ENCODE results near the gene CYP4F2. TPM values are rescaled to one million over a fixed set of nuclear protein-coding genes. Genes with fewer than 3 reads are reported as not detected.
"Not testable (repeated sequence)": the region's sequence is repeated elsewhere in the genome, so short reads cannot be mapped to it uniquely, and the experiment has no call there.

Gene CYP4F2
- total and polyA plus RNA-seq, 2 experiments from 2014 or later, result not detected

- Histone ChIP-seq H3K9ac (no peak overlapping the region), H4K20me1 (ENCODE audit: insufficient read depth) (no peaks in the 10 kb centered on the region), H2AFZ (no peak overlapping the region), H3K36me3 (ENCODE audit: low read depth) (no peaks in the 10 kb centered on the region), H3K4me2 (ENCODE audit: unreplicated experiment) (no peak overlapping the region), H3K4me1 (ENCODE audit: insufficient read depth) (no peaks in the 10 kb centered on the region; the same call in 1 of the 2 replicates), H3K27ac (no peak overlapping the region), H3F3A (ENCODE audit: insufficient read depth) (no peaks in the 10 kb centered on the region), H3K27me3 (replicated peaks; ENCODE audit: insufficient read depth) (no peaks in the 10 kb centered on the region), H3K79me2 (ENCODE audit: insufficient read depth) (no peaks in the 10 kb centered on the region), H3K4me3 (no peak overlapping the region), H3K9me3 (ENCODE audit: low read depth) (no peaks in the 10 kb centered on the region), H3K9me2 (ENCODE audit: insufficient read depth) (no peaks in the 10 kb centered on the region)
- 98 to 99% methylated on average over 3 of the region's 3 CpGs for WGBS, 2 experiments (ENCODE audit: low coverage in 1 of 2, low lambda C conversion rate in 2 of 2, missing lambda C conversion rate in 2 of 2)
- no peak for TF ChIP-seq EZH2phosphoT487 (IDR thresholded peaks at IDR 0.05; ENCODE audit: insufficient read depth, low read depth)
- TF ChIP-seq EZH2 (IDR thresholded peaks at IDR 0.05; ENCODE audit: insufficient read depth, poor library complexity, severe bottlenecking), result no peak
- in situ Hi-C loops (cut with MboI), result no loop called here
- no peak for DNase-seq
Measured at GRCh38 chr19:15838351-15838750, 59.5 kb downstream of the CYP4F2 start.

- Histone ChIP-seq H4K20me1 (ENCODE audit: insufficient read depth) (no peaks in the 10 kb centered on the region), H3K9me2 (ENCODE audit: insufficient read depth) (no peaks in the 10 kb centered on the region), H3K4me1 (ENCODE audit: insufficient read depth) (no peaks in the 10 kb centered on the region; the same call in 1 of the 2 replicates), H3K4me3 (peak overlapping the region; percentile 80), H3K27me3 (replicated peaks; ENCODE audit: insufficient read depth) (no peaks in the 10 kb centered on the region), H2AFZ (peak overlapping the region; percentile 93), H3K79me2 (ENCODE audit: insufficient read depth) (no peaks in the 10 kb centered on the region), H3K4me2 (ENCODE audit: unreplicated experiment) (peak overlapping the region; percentile 98), H3K36me3 (ENCODE audit: low read depth) (no peaks in the 10 kb centered on the region), H3K9ac (peak overlapping the region; percentile 98), H3K9me3 (ENCODE audit: low read depth) (no peaks in the 10 kb centered on the region), H3K27ac (peak overlapping the region; percentile 96), H3F3A (ENCODE audit: insufficient read depth) (no peaks in the 10 kb centered on the region)
- TF ChIP-seq EZH2phosphoT487 (IDR thresholded peaks at IDR 0.05; ENCODE audit: insufficient read depth, low read depth) (no peak), EZH2 (IDR thresholded peaks at IDR 0.05; ENCODE audit: insufficient read depth, poor library complexity, severe bottlenecking) (no peak)
- WGBS, 2 experiments (ENCODE audit: low coverage in 1 of 2, low lambda C conversion rate in 2 of 2, missing lambda C conversion rate in 2 of 2), result 0 to 1% methylated on average over 9 of the region's 9 CpGs
- in situ Hi-C loops (cut with MboI), result no loop called here
- no peak for DNase-seq
Measured at GRCh38 chr19:15837221-15837731, 60.6 kb downstream of the CYP4F2 start.

- TF ChIP-seq EZH2phosphoT487 (IDR thresholded peaks at IDR 0.05; ENCODE audit: insufficient read depth, low read depth) (no peak), EZH2 (IDR thresholded peaks at IDR 0.05; ENCODE audit: insufficient read depth, poor library complexity, severe bottlenecking) (no peak)
- DNase-seq, result peak; percentile 99
- Histone ChIP-seq H3K9me2 (ENCODE audit: insufficient read depth) (no peaks in the 10 kb centered on the region), H3K36me3 (ENCODE audit: low read depth) (no peaks in the 10 kb centered on the region), H3K9ac (peak overlapping the region; percentile 98), H4K20me1 (ENCODE audit: insufficient read depth) (no peaks in the 10 kb centered on the region), H3K4me3 (peak overlapping the region; percentile 80), H3K27ac (peak overlapping the region; percentile 96), H3K27me3 (replicated peaks; ENCODE audit: insufficient read depth) (no peaks in the 10 kb centered on the region), H3K4me2 (ENCODE audit: unreplicated experiment) (peak overlapping the region; percentile 98), H3K79me2 (ENCODE audit: insufficient read depth) (no peaks in the 10 kb centered on the region), H2AFZ (peak overlapping the region; percentile 93), H3F3A (ENCODE audit: insufficient read depth) (no peaks in the 10 kb centered on the region), H3K9me3 (ENCODE audit: low read depth) (no peaks in the 10 kb centered on the region), H3K4me1 (ENCODE audit: insufficient read depth) (no peaks in the 10 kb centered on the region; the same call in 1 of the 2 replicates)
- in situ Hi-C loops (cut with MboI), result no loop called here
- WGBS, 2 experiments (ENCODE audit: low coverage in 1 of 2, low lambda C conversion rate in 2 of 2, missing lambda C conversion rate in 2 of 2), result 2% methylated on average over 51 to 52 of the region's 65 CpGs
Measured at GRCh38 chr19:15836330-15837220, 61.3 kb downstream of the CYP4F2 start.

- Histone ChIP-seq H2AFZ (peak overlapping the region; percentile 93), H3K4me2 (ENCODE audit: unreplicated experiment) (peak overlapping the region; percentile 98), H3K9ac (peak overlapping the region; percentile 98), H3K27ac (peak overlapping the region; percentile 96), H3K4me3 (peak overlapping the region; percentile 80)
- H3K9me2 ChIP-seq (ENCODE audit: insufficient read depth); H3K4me1 ChIP-seq (ENCODE audit: insufficient read depth); H3K36me3 ChIP-seq (ENCODE audit: low read depth); H3K9me3 ChIP-seq (ENCODE audit: low read depth); in situ Hi-C loops (cut with MboI); H3K79me2 ChIP-seq (ENCODE audit: insufficient read depth); H4K20me1 ChIP-seq (ENCODE audit: insufficient read depth); H3K27me3 ChIP-seq (replicated peaks; ENCODE audit: insufficient read depth); H3F3A ChIP-seq (ENCODE audit: insufficient read depth); DNase-seq: not testable (repeated sequence)
- WGBS, 2 experiments (ENCODE audit: low coverage in 1 of 2, low lambda C conversion rate in 2 of 2, missing lambda C conversion rate in 2 of 2), result 27 to 30% methylated on average over 11 of the region's 11 CpGs
Measured at GRCh38 chr19:15835565-15836329, 62.1 kb downstream of the CYP4F2 start.

GRCh38 chr19:15834232-15834631 is 63.6 kb downstream of the CYP4F2 start:
- DNase-seq; H2AFZ ChIP-seq; H3K4me3 ChIP-seq; H3K9ac ChIP-seq; H3F3A ChIP-seq (ENCODE audit: insufficient read depth); H3K36me3 ChIP-seq (ENCODE audit: low read depth); H3K27ac ChIP-seq; H3K9me2 ChIP-seq (ENCODE audit: insufficient read depth); in situ Hi-C loops (cut with MboI); H3K27me3 ChIP-seq (replicated peaks; ENCODE audit: insufficient read depth); H4K20me1 ChIP-seq (ENCODE audit: insufficient read depth); H3K9me3 ChIP-seq (ENCODE audit: low read depth); H3K4me2 ChIP-seq (ENCODE audit: unreplicated experiment); H3K4me1 ChIP-seq (ENCODE audit: insufficient read depth); H3K79me2 ChIP-seq (ENCODE audit: insufficient read depth): not testable (repeated sequence)
- WGBS, 2 experiments (ENCODE audit: low coverage in 1 of 2, low lambda C conversion rate in 2 of 2, missing lambda C conversion rate in 2 of 2), result 78 to 83% methylated on average over 3 of the region's 3 CpGs
